NCI-H226 (cell line): ENCODE data around the gene YTHDF1.

ENCODE experiments used
- DNase-seq: peaks from one replicate; pipeline ENCODE4 v3.0.0-alpha.2; 2015

YTHDF1 gene

GRCh38 chr20:63204362-63204761 is 11.6 kb downstream of the YTHDF1 start:
- no peak for DNase-seq

DNA sequence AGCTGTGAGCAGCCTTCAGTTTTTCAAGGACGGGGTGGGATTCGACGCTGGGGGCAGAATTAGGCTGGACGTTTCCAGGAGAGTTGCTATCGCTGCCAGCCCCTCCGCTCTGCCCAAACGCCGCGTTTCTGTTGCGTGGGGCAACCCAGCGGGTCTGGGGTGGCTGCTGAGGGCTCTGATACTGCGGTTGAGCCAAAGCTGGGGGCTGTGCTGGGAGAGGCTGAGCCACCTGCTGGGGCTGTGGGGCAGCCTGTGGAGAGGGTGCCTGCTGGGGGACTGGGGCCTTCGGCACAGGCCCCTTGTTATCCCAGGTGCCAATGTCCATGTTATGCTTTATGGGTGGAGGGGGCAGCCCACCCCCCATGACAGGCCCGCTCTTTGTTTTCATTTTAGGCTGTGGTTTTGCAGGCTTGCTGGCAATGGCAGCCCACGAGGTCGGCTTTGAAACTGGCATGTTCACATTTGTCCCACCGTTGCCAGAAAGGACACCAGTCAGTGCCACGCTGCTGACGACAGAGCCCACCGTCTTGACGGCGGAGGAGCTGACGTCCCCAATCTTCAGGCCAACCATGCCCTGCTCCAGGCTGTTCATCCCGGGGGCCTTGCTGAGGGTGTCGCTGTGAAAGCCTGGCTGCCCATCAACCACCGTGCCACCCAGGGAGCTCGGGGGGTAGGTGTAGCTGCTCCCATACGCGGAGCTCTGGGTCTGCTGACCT is 13.0 kb downstream of the YTHDF1 start:
- no peak for DNase-seq

GRCh38 chr20:63202021-63202420 is 13.9 kb downstream of the YTHDF1 start:
- DNase-seq = no peak

- DNase-seq = no peak
Observed at GRCh38 chr20:63198606-63199005, 17.3 kb downstream of the YTHDF1 start.

DNA sequence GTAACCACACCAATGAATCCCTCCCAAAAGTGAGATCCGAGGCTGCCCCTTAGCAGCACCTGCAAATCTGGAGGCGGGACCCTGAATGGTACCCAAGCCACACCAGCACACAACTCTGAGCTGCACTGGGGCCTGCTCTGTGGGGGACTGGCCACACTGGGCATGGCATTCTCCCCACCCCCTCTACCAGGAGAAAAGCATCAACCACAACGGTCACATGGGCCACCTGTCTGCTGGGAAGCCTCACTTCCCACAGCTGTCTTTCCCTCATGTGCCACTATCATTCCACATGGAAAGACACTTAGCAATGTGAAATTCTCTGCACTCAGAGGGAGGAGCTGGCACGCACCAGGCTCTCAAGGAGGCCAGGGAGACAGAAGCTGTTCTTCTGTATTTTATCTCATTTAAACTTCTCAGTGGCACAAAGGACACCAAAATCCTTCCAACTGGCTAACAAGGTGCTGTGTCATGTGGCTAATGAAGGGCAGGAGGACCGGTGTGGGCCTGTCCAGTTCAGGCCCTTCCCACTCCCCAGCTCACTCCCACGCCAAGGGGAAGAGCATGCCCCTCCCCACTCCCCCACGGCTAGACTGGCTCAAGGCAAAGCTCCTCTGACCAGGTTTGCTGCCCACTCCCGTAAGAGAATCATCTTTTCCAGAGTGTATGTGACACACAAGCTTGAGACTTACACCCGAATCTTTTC is 19.0 kb downstream of the YTHDF1 start:
- DNase-seq = no peak

- no peak for DNase-seq
Observed at GRCh38 chr20:63194797-63195173, 21.1 kb downstream of the YTHDF1 start.

DNA sequence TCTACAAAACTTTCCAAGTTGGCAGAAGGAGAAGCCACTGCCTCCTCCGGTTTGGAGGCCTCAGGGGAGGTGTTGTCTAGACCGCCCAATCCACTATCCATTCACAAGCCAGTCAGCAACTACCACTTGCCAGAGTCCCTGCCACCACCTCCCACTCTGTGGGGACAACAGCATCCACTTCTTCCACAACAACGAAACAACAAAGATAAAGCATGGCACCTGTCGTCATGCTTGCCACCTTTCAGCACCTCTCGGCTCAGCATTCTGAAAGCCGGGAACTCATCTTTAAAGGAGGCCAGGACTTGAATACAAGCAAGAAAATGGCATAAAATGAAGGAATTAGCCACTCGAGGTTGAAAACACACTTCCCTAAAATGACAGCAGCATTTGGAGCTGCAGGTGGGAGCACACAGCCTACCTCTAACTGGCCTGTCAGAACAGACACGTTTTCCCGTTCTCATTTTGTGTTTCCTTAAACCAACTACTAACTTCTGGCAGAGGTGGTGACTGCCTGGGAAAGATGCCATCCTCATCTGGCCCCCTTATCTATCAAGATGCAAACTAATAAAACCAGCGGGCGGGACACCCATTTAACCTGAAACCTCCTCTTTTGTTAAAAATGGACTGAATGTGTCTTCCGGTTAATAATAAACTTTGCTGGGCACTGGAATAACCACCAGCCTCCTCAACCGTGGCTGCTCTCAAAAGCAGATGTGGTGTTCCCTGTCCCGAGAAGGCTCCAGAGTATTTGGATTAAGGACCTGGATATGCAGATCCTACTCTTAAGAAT is 21.7 kb downstream of the YTHDF1 start:
- DNase-seq = no peak

DNA sequence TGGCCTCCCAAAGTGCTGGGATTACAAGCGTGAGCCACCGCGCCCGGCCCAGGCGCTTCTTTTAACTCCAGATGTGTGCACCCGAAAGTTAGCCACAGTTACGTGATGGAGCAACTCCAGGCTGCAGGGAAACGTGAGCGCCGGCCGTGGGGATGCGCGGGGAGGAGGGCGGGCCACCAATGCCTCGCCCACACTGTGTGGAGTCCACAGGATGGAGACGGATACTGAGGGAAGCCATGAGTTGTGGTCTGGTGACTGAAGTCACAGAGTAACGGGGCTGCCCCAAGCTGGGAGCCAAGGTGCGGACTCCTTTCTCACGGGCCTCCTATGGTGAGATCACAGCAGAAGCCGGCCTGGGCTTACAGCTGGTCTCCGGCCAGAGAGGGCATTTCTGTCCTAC is 23.2 kb downstream of the YTHDF1 start:
- DNase-seq = no peak

- DNase-seq = no peak
Observed at GRCh38 chr20:63191400-63191799, 24.5 kb downstream of the YTHDF1 start.

DNA sequence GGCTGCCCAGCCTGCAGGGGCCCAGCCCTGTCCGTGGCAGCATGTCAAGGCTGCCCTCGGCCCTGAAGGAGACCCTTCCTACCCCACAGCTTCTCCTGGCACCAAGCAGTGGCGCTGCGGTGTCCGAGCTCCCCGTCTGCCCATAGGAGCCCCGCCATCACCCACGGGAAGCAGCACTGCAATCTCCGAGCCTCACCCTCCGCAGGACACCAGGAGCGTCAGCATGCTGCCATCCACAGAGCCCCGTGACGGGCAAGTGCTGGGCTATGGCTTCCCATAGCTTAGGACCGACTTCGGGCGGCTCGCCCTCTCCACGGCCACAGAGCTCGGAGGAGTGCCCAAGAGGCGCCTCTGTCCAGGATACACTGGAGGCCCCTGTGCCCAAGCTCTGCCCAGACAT is 25.1 kb downstream of the YTHDF1 start:
- DNase-seq = no peak

- no peak for DNase-seq
Observed at GRCh38 chr20:63189846-63190559, 25.9 kb downstream of the YTHDF1 start.

GRCh38 chr20:63189322-63189642 is 26.6 kb downstream of the YTHDF1 start:
- DNase-seq = no peak

- no peak for DNase-seq
Observed at GRCh38 chr20:63188641-63189321, 27.1 kb downstream of the YTHDF1 start.

DNA sequence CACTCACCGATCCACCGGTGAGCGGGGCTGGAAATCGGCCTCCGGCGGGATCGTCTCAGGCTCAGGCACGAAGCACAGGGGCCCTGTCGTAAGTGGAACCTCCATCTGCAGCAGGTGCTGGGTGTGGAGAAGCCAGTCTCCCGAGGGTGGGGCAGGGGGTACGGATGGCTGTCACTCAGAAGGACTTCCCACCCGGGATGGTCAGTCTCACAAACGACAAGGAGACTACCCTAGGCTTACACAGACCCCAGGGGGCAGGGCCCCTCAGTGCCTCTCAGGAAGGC is 27.8 kb downstream of the YTHDF1 start:
- no peak for DNase-seq

DNA sequence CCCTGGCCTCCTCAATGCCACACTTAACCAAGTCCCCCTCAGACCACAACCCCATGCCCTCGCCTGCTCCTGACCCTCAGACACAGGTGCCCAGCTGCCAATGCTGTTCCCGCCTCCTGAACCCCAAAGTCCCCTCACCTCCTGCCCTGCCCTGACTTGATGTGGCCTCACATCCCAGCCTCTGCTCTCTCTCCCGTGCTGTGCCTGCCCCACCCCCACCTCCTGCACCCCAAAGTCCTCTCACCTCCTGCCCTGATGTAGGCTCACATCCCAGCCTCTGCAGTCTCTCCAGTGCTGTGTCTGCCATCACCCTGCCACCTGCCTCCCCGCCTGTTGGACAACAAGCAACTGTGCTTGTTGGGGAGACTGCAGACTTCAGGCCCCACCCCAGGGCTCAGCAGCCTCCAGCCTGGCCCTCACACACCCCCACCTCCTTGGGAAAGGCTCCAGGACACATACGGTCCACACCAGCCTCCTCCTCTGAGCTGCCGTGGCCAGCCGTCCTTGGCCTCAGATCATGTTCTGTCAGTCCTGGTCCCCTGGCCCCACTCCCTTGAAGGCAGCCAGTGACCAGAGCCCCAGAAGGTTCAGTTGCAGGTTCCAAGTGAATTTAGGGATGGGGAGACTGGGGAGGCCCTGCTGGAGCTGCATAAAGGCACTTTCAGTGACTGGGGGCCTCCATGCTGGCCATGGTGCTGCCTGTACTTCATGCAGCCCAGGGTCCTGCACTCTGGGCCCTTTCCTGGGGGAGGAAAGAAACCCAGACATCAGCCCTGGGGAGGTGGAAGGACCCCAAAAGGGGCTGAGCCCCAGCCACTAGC is 28.4 kb downstream of the YTHDF1 start:
- no peak for DNase-seq

- DNase-seq = peak; percentile 8
Observed at GRCh38 chr20:63186528-63187316, 29.2 kb downstream of the YTHDF1 start.

DNA sequence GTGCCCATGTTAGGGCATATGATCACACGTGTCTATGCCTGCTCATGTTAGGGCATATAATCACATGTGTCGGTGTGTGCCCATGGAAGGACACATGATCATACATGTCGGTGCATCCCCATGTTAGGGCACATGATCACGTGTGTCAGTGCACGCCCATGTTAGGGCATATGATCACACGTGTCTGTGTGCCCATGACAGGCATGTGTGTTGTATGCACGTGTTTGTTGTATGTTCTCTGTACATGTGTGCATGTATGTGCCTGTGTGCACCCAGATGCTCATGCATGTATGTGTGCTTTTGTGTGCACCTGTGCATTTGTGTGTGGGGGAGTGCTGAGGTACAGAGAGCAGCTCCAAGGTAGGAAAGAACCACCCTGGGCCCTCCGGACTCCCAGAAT is 29.8 kb downstream of the YTHDF1 start:
- no peak for DNase-seq

DNA sequence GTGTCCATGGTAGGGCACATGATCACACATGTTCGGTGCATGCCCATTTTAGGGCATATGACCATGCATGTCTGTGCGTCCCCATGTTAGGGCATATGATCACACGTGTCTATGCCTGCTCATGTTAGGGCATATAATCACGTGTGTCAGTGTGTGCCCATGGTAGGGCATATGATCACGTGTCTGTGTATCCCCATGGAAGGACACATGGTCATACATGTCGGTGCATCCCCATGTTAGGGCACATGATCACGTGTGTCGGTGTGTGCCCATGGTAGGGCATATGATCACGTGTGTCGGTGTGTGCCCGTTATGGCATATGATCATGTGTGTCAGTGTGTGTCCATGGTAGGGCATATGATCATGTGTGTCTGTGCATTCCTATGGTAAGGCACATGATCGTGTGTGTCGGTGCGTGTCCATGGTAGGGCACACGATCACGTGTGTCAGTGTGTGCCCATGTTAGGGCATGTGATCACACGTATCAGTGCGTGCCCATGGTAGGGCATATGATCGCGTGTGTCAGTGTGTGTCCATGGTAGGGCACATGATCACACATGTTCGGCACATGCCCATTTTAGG is 30.6 kb downstream of the YTHDF1 start:
- DNase-seq = no peak

DNA sequence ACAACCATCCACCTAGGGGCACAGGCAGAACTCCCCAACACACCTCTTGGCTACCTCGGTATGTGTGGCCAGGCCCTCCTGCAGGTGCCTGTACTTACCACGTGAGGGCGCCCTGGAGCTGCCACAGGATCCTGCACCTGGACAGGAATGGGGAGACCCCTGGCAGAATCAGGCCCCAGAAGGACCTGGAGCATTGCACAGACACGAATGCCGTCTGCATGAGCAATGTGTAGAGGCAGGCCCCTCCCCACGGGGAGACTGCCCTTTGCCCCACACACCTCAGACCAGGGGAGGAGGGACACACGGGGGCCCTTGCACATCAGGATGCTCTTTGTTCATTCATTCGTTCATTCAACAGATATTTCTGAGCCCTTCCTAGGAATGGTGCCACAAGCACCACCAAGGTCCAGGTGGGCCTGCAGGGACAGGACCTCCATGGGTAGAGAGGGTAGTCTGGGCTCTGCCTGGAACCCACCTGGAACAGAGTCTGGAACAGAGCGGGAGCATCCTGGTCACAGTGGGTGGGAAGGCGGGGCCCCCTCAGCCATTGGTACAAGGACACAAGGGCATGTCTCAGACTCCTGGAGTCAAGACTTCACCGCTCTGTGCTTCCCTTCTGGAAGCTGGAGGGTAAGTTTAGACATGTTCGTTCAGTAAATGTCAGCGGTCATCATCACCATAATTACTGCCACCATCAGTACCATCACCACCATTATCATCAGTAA is 32.3 kb downstream of the YTHDF1 start:
- DNase-seq = peak; percentile 18

DNA sequence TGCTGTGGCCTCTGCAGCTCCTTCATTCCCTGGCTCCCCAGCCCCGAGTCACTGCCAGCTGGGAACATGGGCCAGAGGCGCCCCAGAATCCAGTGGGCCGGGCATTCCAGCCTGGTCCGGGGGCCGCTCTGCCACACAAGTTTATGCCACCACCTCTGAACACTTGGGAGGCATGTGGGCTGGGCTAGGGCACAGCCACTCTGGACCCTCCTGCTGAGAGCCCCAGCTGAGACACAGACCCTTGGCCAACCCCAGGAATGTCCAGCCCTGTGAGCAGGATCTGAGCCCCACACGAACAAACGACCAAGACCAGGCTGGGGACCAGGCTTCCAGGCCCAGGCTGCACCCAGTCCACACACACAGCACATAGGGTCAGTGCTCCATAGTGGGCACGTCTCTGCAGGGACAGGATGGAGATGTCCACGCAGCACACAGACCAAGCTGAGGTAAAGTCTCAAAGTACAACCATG is 33.0 kb downstream of the YTHDF1 start:
- no peak for DNase-seq
